SH-SY5Y (cell line): ENCODE data around the gene LONRF2.

Experiments used
- GATA2 ChIP-seq: IDR thresholded peaks from 2 replicates; pipeline ENCODE4 v1.6.1; 2011; ENCODE audit warnings: mild to moderate bottlenecking, low read depth, low read length
- GATA3 ChIP-seq: IDR thresholded peaks from 2 replicates; pipeline ENCODE4 v1.6.1; 2011; ENCODE audit warnings: low read depth, mild to moderate bottlenecking, low read length, moderate library complexity

DNA sequence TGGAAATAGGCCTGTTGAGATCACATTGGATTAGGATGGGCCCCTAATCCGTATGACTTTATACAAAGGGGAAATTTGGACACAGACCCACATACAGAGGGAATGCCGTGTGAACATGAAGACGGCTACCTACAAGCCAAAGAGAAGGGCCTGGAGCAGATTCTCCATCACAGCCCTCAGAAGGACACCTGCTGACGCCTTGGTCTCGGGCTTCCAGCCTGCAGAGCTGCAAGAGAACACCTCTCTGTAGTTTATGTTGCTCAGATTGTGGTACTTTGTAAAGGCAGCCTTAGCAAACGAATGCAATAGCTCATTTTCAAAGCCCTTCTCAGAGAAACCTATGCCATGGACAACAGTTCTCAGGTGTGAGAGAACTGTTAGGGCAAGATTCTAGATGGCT lies 86.1 kb downstream of the LONRF2 start:
- TF ChIP-seq GATA2 = no peak
- TF ChIP-seq GATA3 = no peak
